Stimulated activated CD4-positive, alpha-beta T cell treated with anti-CD3 and anti-CD28 coated beads, Interleukin-12 subunit alpha, Interleukin-12 subunit beta, amount 100 ng/mL, for 4 hours (primary cell): ENCODE data around the gene SVEP1.
"Not testable (repeated sequence)": the region's sequence is repeated elsewhere in the genome, so short reads cannot be mapped to it uniquely, and the experiment has no call there.

Source experiments
- DNase-seq: peaks from one replicate; pipeline ENCODE4 v3.0.0-alpha.2; 2020

The SVEP1 gene

GRCh38 chr9:110440796-110441195, 138.7 kb downstream of the SVEP1 start:
- no peak for DNase-seq

GRCh38 chr9:110440172-110440571, 139.4 kb downstream of the SVEP1 start:
- no peak for DNase-seq

- no peak for DNase-seq
Measured at GRCh38 chr9:110432253-110432652, 147.3 kb downstream of the SVEP1 start.

- no peak for DNase-seq
Measured at GRCh38 chr9:110429453-110429852, 150.1 kb downstream of the SVEP1 start.

GRCh38 chr9:110427497-110428104, 151.9 kb downstream of the SVEP1 start:
- peak; percentile 3 for DNase-seq

GRCh38 chr9:110426052-110426709, 153.4 kb downstream of the SVEP1 start:
- DNase-seq = no peak

- DNase-seq = no peak
Measured at GRCh38 chr9:110414471-110414870, 165.1 kb downstream of the SVEP1 start.

GRCh38 chr9:110410961-110411360, 168.6 kb downstream of the SVEP1 start:
- no peak for DNase-seq

GRCh38 chr9:110408598-110408997, 170.9 kb downstream of the SVEP1 start:
- DNase-seq = no peak

- no peak for DNase-seq
Measured at GRCh38 chr9:110405858-110406443, 173.6 kb downstream of the SVEP1 start.

- no peak for DNase-seq
Measured at GRCh38 chr9:110404473-110404872, 175.1 kb downstream of the SVEP1 start.

- no peak for DNase-seq
Measured at GRCh38 chr9:110399983-110400382, 179.6 kb downstream of the SVEP1 start.

GRCh38 chr9:110398992-110399391, 180.5 kb downstream of the SVEP1 start:
- DNase-seq = not testable (repeated sequence)

GRCh38 chr9:110391826-110392485, 187.6 kb downstream of the SVEP1 start:
- no peak for DNase-seq

GRCh38 chr9:110389148-110389750, 190.3 kb downstream of the SVEP1 start:
- no peak for DNase-seq

GRCh38 chr9:110383491-110383890, 196.1 kb downstream of the SVEP1 start:
- no peak for DNase-seq

- DNase-seq = no peak
Measured at GRCh38 chr9:110382731-110383130, 196.8 kb downstream of the SVEP1 start.

GRCh38 chr9:110371411-110372007, 208.0 kb downstream of the SVEP1 start:
- no peak for DNase-seq

GRCh38 chr9:110370315-110370714, 209.2 kb downstream of the SVEP1 start:
- no peak for DNase-seq

GRCh38 chr9:110364451-110364850, 215.1 kb downstream of the SVEP1 start:
- DNase-seq = no peak

- DNase-seq = not testable (repeated sequence)
Measured at GRCh38 chr9:110358992-110359391, 220.5 kb downstream of the SVEP1 start.

GRCh38 chr9:110357505-110357904, 222.0 kb downstream of the SVEP1 start:
- no peak for DNase-seq
